IMR-90 (cell line): Measurements from ENCODE around the gene MEIOB. TPM values are rescaled to one million over a fixed set of nuclear protein-coding genes. Genes with fewer than 3 reads are reported as not detected.

ENCODE experiments used
- ATAC-seq: fragments of 200-7000 bp; cut with Tn5 transposase; 2 replicates; pipeline ENCODE4 v1.9.1; 2020; ENCODE audit warnings: low read depth, mild to moderate bottlenecking, moderate library complexity
- BruUV-seq: library from RNA; stranded (reverse); fragments of 400-500 nt; replicated peaks from 2 replicates; lab custom pipeline; 2021; lab: Mats Ljungman, UMichigan
- CTCF ChIA-PET: fragments of 300-600 bp; formaldehyde crosslinking; extraction: SDS; loops from one replicate; lab custom pipeline; 2021; ENCODE audit warnings: antibody characterized with exemption; lab: Yijun Ruan, JAX
- POLR2A ChIA-PET: fragments of 300-600 bp; sonication (Branson Sonifier 250); formaldehyde crosslinking; loops from one replicate; lab custom pipeline; 2022; ENCODE audit warnings: antibody characterized with exemption; ENCODE audit not compliant: unreplicated experiment; lab: Charles Lee
- DNase-seq: peaks from one replicate; pipeline ENCODE4 v3.0.0; 2013
- H2AFZ ChIP-seq: replicated peaks from 2 replicates; pipeline ENCODE3; 2013; ENCODE audit warnings: low read length, mild to moderate bottlenecking; ENCODE audit not compliant: poor library complexity
- H2AK5ac ChIP-seq: 2 replicates; pipeline ENCODE4 v1.6.1; 2013; ENCODE audit warnings: low read depth, low read length, inconsistent platforms
- H2AK9ac ChIP-seq: replicated peaks from 2 replicates; pipeline ENCODE3; 2013; ENCODE audit warnings: mild to moderate bottlenecking, low read depth, low read length, moderate library complexity; ENCODE audit not compliant: poor library complexity
- H2BK120ac ChIP-seq: 2 replicates; pipeline ENCODE4 v1.6.1; 2013; ENCODE audit warnings: low read depth, low read length, inconsistent platforms
- H2BK15ac ChIP-seq: 3 replicates; pipeline ENCODE4 v1.6.1; 2013; ENCODE audit warnings: low read depth, low read length, inconsistent platforms
- H2BK20ac ChIP-seq: 2 replicates; pipeline ENCODE4 v1.6.1; 2013; ENCODE audit warnings: low read depth, mild to moderate bottlenecking, inconsistent platforms, low read length, moderate library complexity
- H2BK5ac ChIP-seq: 2 replicates; pipeline ENCODE4 v1.6.1; 2013; ENCODE audit warnings: mild to moderate bottlenecking, low read depth, low read length, inconsistent platforms; ENCODE audit not compliant: poor library complexity, severe bottlenecking
- H3K14ac ChIP-seq: replicated peaks from 2 replicates; pipeline ENCODE4 v1.6.1; 2013; ENCODE audit warnings: low read depth, low read length, inconsistent platforms
- H3K18ac ChIP-seq: 2 replicates; pipeline ENCODE4 v1.6.1; 2013; ENCODE audit warnings: low read depth, low read length, control low read depth
- H3K23ac ChIP-seq: 2 replicates; pipeline ENCODE4 v1.6.1; 2013; ENCODE audit warnings: low read depth, low read length, inconsistent platforms
- H3K27ac ChIP-seq: 2 replicates; pipeline ENCODE4 v1.5.1; 2013; ENCODE audit warnings: mild to moderate bottlenecking, control low read depth, low read length; ENCODE audit not compliant: insufficient read depth
- H3K27me3 ChIP-seq: 2 replicates; pipeline ENCODE4 v1.6.1; 2013; ENCODE audit warnings: low read length; ENCODE audit not compliant: control insufficient read depth, insufficient read depth
- H3K36me3 ChIP-seq: 2 replicates; pipeline ENCODE4 v1.6.1; 2013; ENCODE audit warnings: low read length, mixed read lengths; ENCODE audit not compliant: control insufficient read depth, insufficient read depth
- H3K4ac ChIP-seq: 2 replicates; pipeline ENCODE4 v1.6.1; 2013; ENCODE audit warnings: low read depth, low read length, inconsistent platforms
- H3K4me1 ChIP-seq: 2 replicates; pipeline ENCODE4 v1.6.1; 2013; ENCODE audit warnings: low read length, mixed read lengths; ENCODE audit not compliant: control insufficient read depth, insufficient read depth
- H3K4me2 ChIP-seq: 2 replicates; pipeline ENCODE4 v1.6.1; 2013; ENCODE audit warnings: low read depth, mild to moderate bottlenecking, control low read depth, low read length, moderate library complexity
- H3K4me3 ChIP-seq: 2 replicates; pipeline ENCODE4 v1.5.1; 2013; ENCODE audit warnings: low read depth, mild to moderate bottlenecking, control low read depth, low read length, moderate library complexity; ENCODE audit not compliant: insufficient read depth
- H3K56ac ChIP-seq: 2 replicates; pipeline ENCODE4 v1.6.1; 2013; ENCODE audit warnings: low read length, inconsistent platforms; ENCODE audit not compliant: insufficient read depth; ENCODE audit errors: extremely low read depth
- H3K79me1 ChIP-seq, 2 experiments: 2 replicates each; pipeline ENCODE4 v1.6.1; 2013; ENCODE audit warnings: low read length in 2 of 2, inconsistent platforms in 1 of 2, low read depth in 1 of 2
- H3K9ac ChIP-seq: 2 replicates; pipeline ENCODE4 v1.6.1; 2013; ENCODE audit warnings: low read depth, low read length, control low read depth
- H3K9me1 ChIP-seq: 2 replicates; pipeline ENCODE4 v1.6.1; 2013; ENCODE audit warnings: low read length, inconsistent platforms; ENCODE audit not compliant: insufficient read depth
- H3K9me3 ChIP-seq: 2 replicates; pipeline ENCODE4 v1.6.1; 2013; ENCODE audit warnings: low read length; ENCODE audit not compliant: control insufficient read depth, insufficient read depth
- H4K20me1 ChIP-seq: 2 replicates; pipeline ENCODE4 v1.6.1; 2013; ENCODE audit warnings: low read length, inconsistent platforms; ENCODE audit not compliant: insufficient read depth
- H4K5ac ChIP-seq: 2 replicates; pipeline ENCODE4 v1.6.1; 2013; ENCODE audit warnings: mild to moderate bottlenecking, low read depth, low read length, control low read depth
- H4K8ac ChIP-seq, 2 experiments: 2 replicates each; pipeline ENCODE4 v1.6.1; 2013; ENCODE audit warnings: low read depth in 2 of 2, low read length in 2 of 2, control low read depth in 1 of 2, inconsistent platforms in 1 of 2
- H4K91ac ChIP-seq: 2 replicates; pipeline ENCODE4 v1.6.1; 2013; ENCODE audit warnings: low read depth, low read length, inconsistent platforms; ENCODE audit not compliant: insufficient read depth
- BHLHE40 ChIP-seq: fragments of 150-350 bp; IDR thresholded peaks from 2 replicates; pipeline ENCODE4 v1.6.1; 2016; ENCODE audit warnings: mild to moderate bottlenecking, low read depth, low read length
- CEBPB ChIP-seq: IDR thresholded peaks from 2 replicates; pipeline ENCODE4 v1.6.1; 2012; ENCODE audit warnings: low read depth, low read length, improper control_type of control experiment
- CHD1 ChIP-seq: IDR thresholded peaks from 2 replicates; pipeline ENCODE4 v1.6.1; 2012; ENCODE audit warnings: low read depth, low read length, improper control_type of control experiment
- FOS ChIP-seq: fragments of 150-350 bp; IDR thresholded peaks from 2 replicates; pipeline ENCODE4 v1.6.1; 2016; ENCODE audit warnings: low read depth, low read length
- MAFK ChIP-seq: IDR thresholded peaks from 2 replicates; pipeline ENCODE4 v1.6.1; 2012; ENCODE audit warnings: low read depth, low read length, improper control_type of control experiment
- MAZ ChIP-seq: IDR thresholded peaks from 2 replicates; pipeline ENCODE4 v1.6.1; 2012; ENCODE audit warnings: low read depth, mild to moderate bottlenecking, low read length, improper control_type of control experiment, moderate library complexity, borderline replicate concordance
- MXI1 ChIP-seq: IDR thresholded peaks from 2 replicates; pipeline ENCODE4 v1.6.1; 2012; ENCODE audit warnings: low read depth, mild to moderate bottlenecking, low read length, moderate library complexity, borderline replicate concordance
- NFE2L2 ChIP-seq: fragments of 150-350 bp; IDR thresholded peaks from 2 replicates; pipeline ENCODE4 v1.6.1; 2016; ENCODE audit warnings: low read depth, mild to moderate bottlenecking, low read length
- POLR2A ChIP-seq: IDR thresholded peaks from 2 replicates; pipeline ENCODE4 v1.6.1; 2012; ENCODE audit warnings: mild to moderate bottlenecking, low read depth, low read length
- RAD21 ChIP-seq: IDR thresholded peaks from 2 replicates; pipeline ENCODE4 v1.6.1; 2012; ENCODE audit warnings: low read length, improper control_type of control experiment
- RCOR1 ChIP-seq: IDR thresholded peaks from 2 replicates; pipeline ENCODE4 v1.6.1; 2012; ENCODE audit warnings: mild to moderate bottlenecking, low read length, improper control_type of control experiment; ENCODE audit not compliant: insufficient replicate concordance
- RFX5 ChIP-seq: IDR thresholded peaks from 2 replicates; pipeline ENCODE4 v1.8.0; 2012; ENCODE audit warnings: low read depth, mild to moderate bottlenecking, low read length, moderate library complexity
- SMC3 ChIP-seq: fragments of 150-350 bp; IDR thresholded peaks from 2 replicates; pipeline ENCODE4 v1.6.1; 2016; ENCODE audit warnings: low read depth, mild to moderate bottlenecking, antibody characterized with exemption, low read length, moderate library complexity
- WGBS, 2 experiments: methylation state at CpG; one replicate each; pipeline versions ENCODE4 v1.1.5 to v1.1.7; 2013; ENCODE audit warnings: missing lambda C conversion rate in 2 of 2; ENCODE audit not compliant: insufficient read length in 1 of 2; ENCODE audit errors: extremely low coverage in 2 of 2; 5-methylcytosine and 5-hydroxymethylcytosine counted together
- dilution Hi-C: fragments of 300-500 bp; cut with HindIII; formaldehyde crosslinking; loops from one replicate; pipeline ENCODE4 v1.14.3; 2018; ENCODE audit warnings: low sequenced_read_pairs; ENCODE audit not compliant: unreplicated experiment
- in situ Hi-C: fragments of 300-500 bp; cut with MboI; formaldehyde crosslinking; loops from 3 replicates; pipeline ENCODE4 v1.14.3; 2019; ENCODE audit warnings: low sequenced_read_pairs, inconsistent platforms, mixed read lengths
- intact Hi-C: fragments of 100-400 bp; cut with micrococcal nuclease; formaldehyde crosslinking; loops from 2 replicates; pipeline ENCODE4 v1.10.0; 2022
- polyA plus RNA-seq, 3 experiments: library from polyadenylated mRNA; depleted of rRNA; stranded (reverse); fragments of >200 nt; gene quantifications; 2 replicates each; pipeline ENCODE4 v1.2.3, GENCODE V29; 2012; ENCODE audit warnings: low replicate concordance in 1 of 3
- total RNA-seq: library from RNA; depleted of rRNA; stranded (reverse); fragments of >200 nt; gene quantifications from 2 replicates; pipeline ENCODE4 v1.2.3, GENCODE V29; 2012
- TF ChIP-seq, protein P1 (sequence below): fragments of 150-350 bp; IDR thresholded peaks from 2 replicates; pipeline ENCODE4 v1.6.1; 2016; ENCODE audit warnings: low read depth, mild to moderate bottlenecking, low read length, moderate library complexity, borderline replicate concordance
- TF ChIP-seq, protein P2 (sequence below): fragments of 150-350 bp; IDR thresholded peaks from 2 replicates; pipeline ENCODE4 v1.6.1; 2017; ENCODE audit warnings: mild to moderate bottlenecking, antibody characterized with exemption, low read length, low read depth
- TF ChIP-seq, protein P3 (sequence below): conservative IDR thresholded peaks from 2 replicates; pipeline ENCODE4 v1.5.1; 2012; ENCODE audit warnings: mild to moderate bottlenecking, low read depth, low read length, improper control_type of control experiment

The MEIOB gene
- total and polyA plus RNA-seq, 2 of the 4 experiments (the other 2 are of a cell fraction), result 0.14 TPM; not detected in 1

DNA sequence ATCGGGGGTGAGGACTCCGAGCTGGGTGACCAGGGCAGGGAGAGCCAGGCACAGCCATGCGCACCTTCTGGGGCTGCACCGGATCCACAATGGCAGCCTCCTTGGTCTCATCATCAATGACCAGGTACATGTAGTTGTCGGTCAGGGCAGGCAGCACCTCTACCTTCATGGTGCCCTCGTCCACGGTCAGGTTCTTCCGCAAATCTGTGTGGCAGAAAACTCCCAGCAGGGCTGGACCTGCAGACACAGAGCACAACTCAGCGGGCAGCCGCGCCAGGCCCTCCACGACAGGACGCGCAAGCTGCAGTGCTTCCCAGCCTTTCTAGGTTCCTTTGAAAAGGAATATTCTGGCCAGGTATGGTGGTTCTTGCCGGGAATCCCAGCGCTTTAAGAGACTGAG is 49.2 kb downstream of the MEIOB start:
- POLR2A ChIA-PET, result no interaction called here
- Histone ChIP-seq H3K4ac (no peak overlapping the region), H3K4me2 (no peak overlapping the region)

More for the DNA sequence above, 49.2 kb downstream of the MEIOB start:
- no peak for DNase-seq
- Histone ChIP-seq H3K14ac (no peak overlapping the region), H3K18ac (no peak overlapping the region), H3K4me3 (no peak overlapping the region), H3K27me3 (no peaks in the 10 kb centered on the region), H2AFZ (no peak overlapping the region), H4K5ac (no peak overlapping the region), H2BK120ac (no peak overlapping the region), H4K91ac (no peak overlapping the region), H3K9me3 (no peaks in the 10 kb centered on the region), H2BK20ac (no peak overlapping the region), H2BK15ac (no peak overlapping the region), H2AK9ac (no peak overlapping the region), H2BK5ac (no peak overlapping the region), H3K9me1 (no peaks in the 10 kb centered on the region; the same call in 1 of the 2 replicates), H3K4me1 (peaks cover 4% of the 10 kb centered on the region; the same call in 1 of the 2 replicates), H3K23ac (no peak overlapping the region), H2AK5ac (no peak overlapping the region), H3K56ac (no peak overlapping the region), H3K79me1 (peaks cover 8 to 37% of the 10 kb centered on the region in 2 experiments; a peak in 3 of 4 replicates), H4K8ac (no peak overlapping the region), H4K20me1 (peaks cover 7% of the 10 kb centered on the region; the same call in 1 of the 2 replicates), H3K27ac (no peak overlapping the region), H3K9ac (no peak overlapping the region), H3K36me3 (peaks cover 10% of the 10 kb centered on the region)
- no peak for ATAC-seq
- no TSS peak for BruUV-seq
- CTCF ChIA-PET, result interaction anchor here (0.6 kb wide), 1 partner anchor 24 kb away, joined by 5 read pairs; no protein-coding TSS in a partner anchor
- dilution Hi-C loops, result no loop called here
- no peak for TF ChIP-seq MAZ
- no peak for TF ChIP-seq BHLHE40
- TF ChIP-seq RCOR1, result no peak
- no peak for TF ChIP-seq CHD1
- no peak for TF ChIP-seq RAD21
- TF ChIP-seq CEBPB, result no peak
- no peak for TF ChIP-seq FOS
- no peak for TF ChIP-seq POLR2A
- TF ChIP-seq, protein P1, sequence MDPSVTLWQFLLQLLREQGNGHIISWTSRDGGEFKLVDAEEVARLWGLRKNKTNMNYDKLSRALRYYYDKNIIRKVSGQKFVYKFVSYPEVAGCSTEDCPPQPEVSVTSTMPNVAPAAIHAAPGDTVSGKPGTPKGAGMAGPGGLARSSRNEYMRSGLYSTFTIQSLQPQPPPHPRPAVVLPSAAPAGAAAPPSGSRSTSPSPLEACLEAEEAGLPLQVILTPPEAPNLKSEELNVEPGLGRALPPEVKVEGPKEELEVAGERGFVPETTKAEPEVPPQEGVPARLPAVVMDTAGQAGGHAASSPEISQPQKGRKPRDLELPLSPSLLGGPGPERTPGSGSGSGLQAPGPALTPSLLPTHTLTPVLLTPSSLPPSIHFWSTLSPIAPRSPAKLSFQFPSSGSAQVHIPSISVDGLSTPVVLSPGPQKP, result no peak
- TF ChIP-seq, protein P2, sequence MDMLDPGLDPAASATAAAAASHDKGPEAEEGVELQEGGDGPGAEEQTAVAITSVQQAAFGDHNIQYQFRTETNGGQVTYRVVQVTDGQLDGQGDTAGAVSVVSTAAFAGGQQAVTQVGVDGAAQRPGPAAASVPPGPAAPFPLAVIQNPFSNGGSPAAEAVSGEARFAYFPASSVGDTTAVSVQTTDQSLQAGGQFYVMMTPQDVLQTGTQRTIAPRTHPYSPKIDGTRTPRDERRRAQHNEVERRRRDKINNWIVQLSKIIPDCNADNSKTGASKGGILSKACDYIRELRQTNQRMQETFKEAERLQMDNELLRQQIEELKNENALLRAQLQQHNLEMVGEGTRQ, result no peak
- no peak for TF ChIP-seq RFX5
- no peak for TF ChIP-seq MAFK
- no peak for TF ChIP-seq NFE2L2
- TF ChIP-seq MXI1, result no peak
- no peak for TF ChIP-seq SMC3
- TF ChIP-seq, protein P3, sequence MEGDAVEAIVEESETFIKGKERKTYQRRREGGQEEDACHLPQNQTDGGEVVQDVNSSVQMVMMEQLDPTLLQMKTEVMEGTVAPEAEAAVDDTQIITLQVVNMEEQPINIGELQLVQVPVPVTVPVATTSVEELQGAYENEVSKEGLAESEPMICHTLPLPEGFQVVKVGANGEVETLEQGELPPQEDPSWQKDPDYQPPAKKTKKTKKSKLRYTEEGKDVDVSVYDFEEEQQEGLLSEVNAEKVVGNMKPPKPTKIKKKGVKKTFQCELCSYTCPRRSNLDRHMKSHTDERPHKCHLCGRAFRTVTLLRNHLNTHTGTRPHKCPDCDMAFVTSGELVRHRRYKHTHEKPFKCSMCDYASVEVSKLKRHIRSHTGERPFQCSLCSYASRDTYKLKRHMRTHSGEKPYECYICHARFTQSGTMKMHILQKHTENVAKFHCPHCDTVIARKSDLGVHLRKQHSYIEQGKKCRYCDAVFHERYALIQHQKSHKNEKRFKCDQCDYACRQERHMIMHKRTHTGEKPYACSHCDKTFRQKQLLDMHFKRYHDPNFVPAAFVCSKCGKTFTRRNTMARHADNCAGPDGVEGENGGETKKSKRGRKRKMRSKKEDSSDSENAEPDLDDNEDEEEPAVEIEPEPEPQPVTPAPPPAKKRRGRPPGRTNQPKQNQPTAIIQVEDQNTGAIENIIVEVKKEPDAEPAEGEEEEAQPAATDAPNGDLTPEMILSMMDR, result no peak
- 97% methylated on average over 8 of the region's 16 CpGs; no CpG with 5 or more reads in 1 of the 2 experiments for WGBS, 2 experiments
- intact Hi-C loops, result no loop called here
- in situ Hi-C loops, result no loop called here
